H9 (cell line): ENCODE results near the gene GFI1B. TPM values are rescaled to one million over a fixed set of nuclear protein-coding genes. Genes with fewer than 3 reads are reported as not detected.

Source experiments
- DNase-seq: peaks from one replicate; pipeline ENCODE4 v3.0.0-alpha.2; 2017
- H2AFZ ChIP-seq: one replicate; pipeline ENCODE4 v1.6.1; 2013; ENCODE audit warnings: mild to moderate bottlenecking, low read length, control low read depth, moderate library complexity
- H2AK5ac ChIP-seq: 2 replicates; pipeline ENCODE4 v1.6.1; 2013; ENCODE audit warnings: low read length, control low read depth, mixed read lengths; ENCODE audit not compliant: insufficient read length
- H2BK120ac ChIP-seq: one replicate; pipeline ENCODE4 v1.6.1; 2013; ENCODE audit warnings: low read depth, mild to moderate bottlenecking, low read length, control low read depth, inconsistent platforms; ENCODE audit not compliant: poor library complexity, severe bottlenecking
- H2BK12ac ChIP-seq: 2 replicates; pipeline ENCODE4 v1.6.1; 2013; ENCODE audit warnings: low read length, control low read depth, mixed read lengths, low read depth; ENCODE audit not compliant: insufficient read length
- H2BK15ac ChIP-seq: 2 replicates; pipeline ENCODE4 v1.6.1; 2013; ENCODE audit warnings: low read depth, low read length, control low read depth
- H2BK20ac ChIP-seq: one replicate; pipeline ENCODE4 v1.6.1; 2013; ENCODE audit warnings: low read depth, mild to moderate bottlenecking, low read length, control low read depth, inconsistent platforms; ENCODE audit not compliant: poor library complexity, severe bottlenecking
- H2BK5ac ChIP-seq: 2 replicates; pipeline ENCODE4 v1.6.1; 2013; ENCODE audit warnings: low read length, control low read depth, mixed read lengths; ENCODE audit not compliant: insufficient read length
- H3K14ac ChIP-seq: 2 replicates; pipeline ENCODE4 v1.6.1; 2013; ENCODE audit warnings: low read length, control low read depth; ENCODE audit not compliant: insufficient read depth
- H3K18ac ChIP-seq: 2 replicates; pipeline ENCODE4 v1.6.1; 2013; ENCODE audit warnings: low read depth, mild to moderate bottlenecking, mixed read lengths, low read length, control low read depth; ENCODE audit not compliant: insufficient read length
- H3K23ac ChIP-seq: 2 replicates; pipeline ENCODE4 v1.6.1; 2013; ENCODE audit warnings: low read length, control low read depth, mixed read lengths, low read depth; ENCODE audit not compliant: insufficient read length
- H3K23me2 ChIP-seq: 2 replicates; pipeline ENCODE4 v1.6.1; 2013; ENCODE audit warnings: low read depth, mild to moderate bottlenecking, mixed read lengths, low read length, control low read depth; ENCODE audit not compliant: insufficient read length, poor library complexity, severe bottlenecking
- H3K27ac ChIP-seq: 2 replicates; pipeline ENCODE4 v1.5.1; 2013; ENCODE audit warnings: low read length, control low read depth, mixed read lengths, low read depth; ENCODE audit not compliant: insufficient read length
- H3K27me3 ChIP-seq: 2 replicates; pipeline ENCODE4 v1.6.1; 2013; ENCODE audit warnings: low read length, control low read depth, inconsistent platforms; ENCODE audit not compliant: insufficient read depth
- H3K4ac ChIP-seq: 2 replicates; pipeline ENCODE4 v1.6.1; 2013; ENCODE audit warnings: low read depth, mild to moderate bottlenecking, control low read depth, inconsistent platforms, low read length, moderate library complexity
- H3K4me1 ChIP-seq: 2 replicates; pipeline ENCODE4 v1.6.1; 2013; ENCODE audit warnings: low read length, control low read depth, inconsistent platforms; ENCODE audit not compliant: insufficient read depth
- H3K4me2 ChIP-seq: 2 replicates; pipeline ENCODE4 v1.6.1; 2013; ENCODE audit warnings: low read length, control low read depth, mixed read lengths; ENCODE audit not compliant: insufficient read length, insufficient read depth
- H3K56ac ChIP-seq: 2 replicates; pipeline ENCODE4 v1.6.1; 2013; ENCODE audit warnings: low read depth, mild to moderate bottlenecking, mixed read lengths, low read length, control low read depth; ENCODE audit not compliant: insufficient read length
- H3K79me1 ChIP-seq: 2 replicates; pipeline ENCODE4 v1.6.1; 2013; ENCODE audit warnings: low read depth, mild to moderate bottlenecking, moderate library complexity, low read length, control low read depth, inconsistent platforms; ENCODE audit not compliant: insufficient read depth, poor library complexity, severe bottlenecking
- H3K79me2 ChIP-seq: 2 replicates; pipeline ENCODE4 v1.6.1; 2013; ENCODE audit warnings: low read length, control low read depth, inconsistent platforms; ENCODE audit not compliant: insufficient read depth
- H3K9ac ChIP-seq: 2 replicates; pipeline ENCODE4 v1.6.1; 2013; ENCODE audit warnings: low read length, control low read depth, mixed read lengths; ENCODE audit not compliant: insufficient read length; ENCODE audit errors: extremely low read depth
- H3K9me3 ChIP-seq: one replicate; pipeline ENCODE4 v1.6.1; 2013; ENCODE audit warnings: low read depth, low read length, inconsistent platforms; ENCODE audit not compliant: control insufficient read depth
- H3T11ph ChIP-seq: one replicate; pipeline ENCODE4 v1.6.1; 2013; ENCODE audit warnings: mild to moderate bottlenecking, low read length, control low read depth, inconsistent platforms
- H4K20me1 ChIP-seq: one replicate; pipeline ENCODE4 v1.6.1; 2013; ENCODE audit not compliant: control insufficient read depth, insufficient read length, insufficient read depth
- H4K5ac ChIP-seq: 2 replicates; pipeline ENCODE4 v1.6.1; 2013; ENCODE audit warnings: low read depth, mild to moderate bottlenecking, mixed read lengths, low read length, control low read depth; ENCODE audit not compliant: insufficient read length
- H4K8ac ChIP-seq: replicated peaks from 2 replicates; pipeline ENCODE4 v1.6.1; 2013; ENCODE audit warnings: low read length, control low read depth, mixed read lengths, low read depth; ENCODE audit not compliant: insufficient read length
- H4K91ac ChIP-seq: 2 replicates; pipeline ENCODE4 v1.6.1; 2013; ENCODE audit warnings: low read depth, mild to moderate bottlenecking, moderate library complexity, mixed read lengths, low read length, control low read depth; ENCODE audit not compliant: insufficient read length
- H3K27ac Mint-ChIP-seq, 3 experiments: 2 replicates in 2 of 3; 3 replicates in 1 of 3; pipeline ENCODE4 v1.8.0; 2020 to 2021; ENCODE audit warnings: mixed read lengths in 3 of 3, mild to moderate bottlenecking in 1 of 3, moderate library complexity in 1 of 3
- H3K27me3 Mint-ChIP-seq: 2 replicates; pipeline ENCODE4 v1.8.0; 2021; ENCODE audit warnings: low read depth, mild to moderate bottlenecking, moderate library complexity, mixed read lengths
- H3K36me3 Mint-ChIP-seq, 3 experiments: 2 replicates in 2 of 3; 3 replicates in 1 of 3; pipeline ENCODE4 v1.8.0; 2020 to 2021; ENCODE audit warnings: low read depth in 3 of 3, mixed read lengths in 3 of 3; ENCODE audit not compliant: insufficient read depth in 1 of 3
- H3K4me1 Mint-ChIP-seq, 2 experiments: 2 replicates each; pipeline ENCODE4 v1.8.0; 2020; ENCODE audit warnings: mixed read lengths in 2 of 2
- H3K4me3 Mint-ChIP-seq, 2 experiments: 2 replicates in 1 of 2; 3 replicates in 1 of 2; pipeline ENCODE4 v1.8.0; 2020 to 2021; ENCODE audit warnings: mild to moderate bottlenecking in 2 of 2, mixed read lengths in 2 of 2, moderate library complexity in 1 of 2
- H3K9me3 Mint-ChIP-seq, 2 experiments: 2 replicates in 1 of 2; 3 replicates in 1 of 2; pipeline ENCODE4 v1.8.0; 2020; ENCODE audit warnings: mild to moderate bottlenecking in 2 of 2, mixed read lengths in 2 of 2, moderate library complexity in 1 of 2
- CTCF ChIP-seq: fragments of 200-600 bp; sonication (generic); conservative IDR thresholded peaks from 3 replicates; pipeline ENCODE4 v1.8.0; 2021; ENCODE audit warnings: antibody characterized with exemption, mild to moderate bottlenecking
- whole genome bisulfite sequencing: extraction: QIAGEN DNeasy Blood & Tissue Kit; methylation state at CpG from one replicate; pipeline ENCODE4 v1.1.7; 2013; ENCODE audit warnings: missing lambda C conversion rate, low lambda C conversion rate, mixed read lengths; ENCODE audit not compliant: insufficient read length; ENCODE audit errors: extremely low coverage; 5-methylcytosine and 5-hydroxymethylcytosine counted together
- total RNA-seq: library from RNA; stranded (reverse); gene quantifications from 2 replicates; pipeline ENCODE4 v1.2.1, GENCODE V29; 2021

Gene GFI1B
- total RNA-seq, 1 experiment from 2014 or later: not detected

GRCh38 chr9:132985489-132985888, 7.0 kb downstream of the GFI1B start:
- H3K4me3 Mint-ChIP-seq: no peak overlapping the region
- no peak overlapping the region for H4K8ac ChIP-seq
- no peak for TF ChIP-seq CTCF

More at GRCh38 chr9:132985489-132985888, 7.0 kb downstream of the GFI1B start:
- H3K18ac ChIP-seq: no peak overlapping the region
- H3K79me2 ChIP-seq: no peaks in the 10 kb centered on the region
- H3K9ac ChIP-seq: no peak overlapping the region
- H2BK15ac ChIP-seq: no peak overlapping the region
- H3K79me1 ChIP-seq: no peaks in the 10 kb centered on the region
- H2BK20ac ChIP-seq: no peak overlapping the region
- H3T11ph ChIP-seq: no peak overlapping the region
- no peaks in the 10 kb centered on the region for H3K9me3 ChIP-seq
- H3K36me3 Mint-ChIP-seq: no peaks in the 10 kb centered on the region
- no peak overlapping the region for H2AFZ ChIP-seq
- no peak overlapping the region for H2BK12ac ChIP-seq
- H3K23ac ChIP-seq: no peak overlapping the region
- no peak overlapping the region for H2BK5ac ChIP-seq
- H4K91ac ChIP-seq: no peak overlapping the region
- no peak overlapping the region for H3K4ac ChIP-seq
- no peak overlapping the region for H4K5ac ChIP-seq
- H3K14ac ChIP-seq: no peak overlapping the region
- no peak overlapping the region for H2BK120ac ChIP-seq
- H3K4me2 ChIP-seq: no peak overlapping the region
- no peaks in the 10 kb centered on the region for H3K4me1 ChIP-seq
- no peak overlapping the region; a peak in 1 of 7 replicates for H3K27ac Mint-ChIP-seq
- H4K20me1 ChIP-seq: no peaks in the 10 kb centered on the region
- H3K27ac ChIP-seq: no peak overlapping the region
- H3K27me3 ChIP-seq: no peaks in the 10 kb centered on the region
- no peaks in the 10 kb centered on the region for H3K4me1 Mint-ChIP-seq
- no peak overlapping the region for H3K56ac ChIP-seq
- no CpG with 5 or more reads among the region's 8 CpGs for WGBS
- H2AK5ac ChIP-seq: no peak overlapping the region
- H3K27me3 Mint-ChIP-seq: peaks cover 55% of the 10 kb centered on the region
- H3K9me3 Mint-ChIP-seq: peaks cover 0 to 6% of the 10 kb centered on the region in 2 experiments; a peak in 3 of 5 replicates
- H3K23me2 ChIP-seq: no peaks in the 10 kb centered on the region
- no peak for DNase-seq
